HG03342 (cell line): ENCODE data around the gene SORL1-AS1.

ENCODE experiments used
- ATAC-seq: cut with Tn5 transposase; IDR thresholded peaks from one replicate; pipeline ENCODE4 v1.9.1; 2021; ENCODE audit warnings: mild to moderate bottlenecking, moderate library complexity; ENCODE audit not compliant: unreplicated experiment

Gene SORL1-AS1

DNA sequence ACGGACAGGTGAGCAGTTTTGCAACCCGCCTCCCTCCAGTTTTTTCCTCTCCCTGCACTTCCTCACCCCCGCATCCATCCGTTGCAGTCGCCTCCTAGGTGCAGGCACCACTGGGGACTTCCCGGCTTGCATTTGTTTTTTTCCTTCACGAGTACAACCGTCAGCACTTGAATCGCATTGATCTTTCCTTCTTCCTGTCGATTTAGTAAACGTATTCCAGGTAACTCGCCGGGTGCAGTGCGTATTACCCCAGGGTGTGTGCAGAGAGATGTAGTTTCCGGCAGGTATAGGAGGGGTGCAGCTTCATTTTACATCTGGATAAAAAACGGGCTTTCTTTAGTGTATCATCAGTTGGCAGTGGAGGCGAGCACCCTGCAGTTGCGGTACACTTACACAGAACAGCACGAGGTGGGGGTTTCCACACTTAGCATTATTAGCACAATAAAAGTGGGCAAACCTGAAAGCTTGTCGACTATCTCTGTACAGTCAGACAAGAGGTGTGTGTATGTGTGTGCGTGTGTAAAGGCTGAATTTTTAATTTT, at the start of gene SORL1-AS1:
Gene SORL1-AS1 (minus strand): TSS at position 359 of the 542 bp plus-strand sequence.
- peak; percentile 16 for ATAC-seq

DNA sequence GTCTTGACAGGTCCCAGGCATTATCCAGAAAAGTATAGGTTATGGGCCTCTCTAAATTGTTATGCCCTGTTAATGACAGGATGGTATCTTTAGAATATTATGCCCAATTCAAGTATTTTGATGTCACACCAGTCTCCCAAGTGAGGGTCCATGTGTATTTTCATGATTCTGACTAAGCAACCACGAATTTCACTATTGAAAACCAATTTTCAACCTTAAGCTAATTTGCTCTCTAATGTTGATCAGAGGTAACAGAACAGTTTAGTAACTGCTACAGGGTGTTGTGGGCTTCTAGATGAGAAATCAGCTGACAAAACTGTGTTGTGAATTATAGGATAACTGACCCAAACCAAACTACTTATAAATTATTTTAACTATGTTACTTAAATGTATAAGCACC, 48.0 kb upstream of the SORL1-AS1 start:
- ATAC-seq: no peak

- no peak for ATAC-seq
Measured at GRCh38 chr11:121500275-121500674, 47.5 kb upstream of the SORL1-AS1 start.

- no peak for ATAC-seq
Measured at GRCh38 chr11:121499405-121499804, 46.6 kb upstream of the SORL1-AS1 start.

DNA sequence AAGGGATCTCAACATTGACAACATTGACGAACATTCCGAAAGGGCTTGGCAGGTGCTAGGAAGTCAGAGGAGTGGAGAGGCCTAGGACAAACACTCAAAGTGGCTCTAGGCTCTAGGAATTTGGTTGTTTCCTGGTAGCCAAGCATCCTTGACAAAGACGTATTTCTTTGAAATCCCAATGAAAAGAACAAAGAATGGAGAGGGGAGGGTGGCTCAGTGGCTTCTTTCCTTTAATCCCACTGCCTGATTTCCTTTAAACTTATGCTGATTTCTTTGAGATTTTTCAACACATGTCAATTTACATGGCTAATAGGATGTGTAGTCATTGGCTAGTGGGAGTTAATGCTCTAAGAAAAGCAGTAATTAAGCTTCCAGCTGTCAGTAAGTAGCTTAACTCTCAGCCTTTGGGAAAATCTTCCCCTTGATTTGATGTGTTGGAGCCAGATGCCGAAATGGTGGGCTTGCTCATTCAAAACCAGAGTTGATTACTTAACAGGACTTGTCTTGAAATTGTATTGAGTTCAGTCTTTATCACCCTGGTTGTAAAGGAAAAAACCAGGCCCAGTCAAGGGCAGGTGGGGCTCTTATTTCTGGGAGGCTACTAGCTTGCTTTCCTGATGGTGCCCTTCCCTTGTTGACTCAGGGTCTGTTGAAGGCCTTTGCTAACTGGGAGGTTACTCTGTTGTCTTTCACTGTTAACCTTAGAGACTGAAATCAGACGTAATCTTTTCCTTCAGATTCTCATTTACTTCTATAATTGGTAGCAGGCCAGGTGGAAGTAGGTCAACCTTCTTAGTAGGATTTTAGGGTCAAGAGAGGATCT, 44.6 kb upstream of the SORL1-AS1 start:
- no peak for ATAC-seq

- peak; percentile 62 for ATAC-seq
Measured at GRCh38 chr11:121494355-121495099, 41.8 kb upstream of the SORL1-AS1 start.

DNA sequence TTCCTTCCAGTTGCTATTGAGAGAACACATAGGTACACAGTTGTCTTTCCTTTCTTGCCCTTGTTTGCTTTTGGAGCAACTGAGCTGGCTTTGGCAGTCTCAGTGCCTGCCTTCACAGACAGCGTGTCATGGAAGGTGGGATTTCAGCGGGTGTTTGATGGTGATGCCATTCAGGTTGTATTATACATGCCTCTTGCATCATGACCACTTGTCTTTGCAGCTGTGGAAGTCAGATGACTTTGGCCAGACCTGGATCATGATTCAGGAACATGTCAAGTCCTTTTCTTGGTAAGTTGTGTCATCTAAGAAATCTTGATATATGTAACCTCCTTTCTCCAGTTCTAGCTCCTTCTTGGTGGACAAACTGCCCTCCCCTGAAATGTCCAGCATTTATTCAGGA, 37.1 kb upstream of the SORL1-AS1 start:
- ATAC-seq: no peak

DNA sequence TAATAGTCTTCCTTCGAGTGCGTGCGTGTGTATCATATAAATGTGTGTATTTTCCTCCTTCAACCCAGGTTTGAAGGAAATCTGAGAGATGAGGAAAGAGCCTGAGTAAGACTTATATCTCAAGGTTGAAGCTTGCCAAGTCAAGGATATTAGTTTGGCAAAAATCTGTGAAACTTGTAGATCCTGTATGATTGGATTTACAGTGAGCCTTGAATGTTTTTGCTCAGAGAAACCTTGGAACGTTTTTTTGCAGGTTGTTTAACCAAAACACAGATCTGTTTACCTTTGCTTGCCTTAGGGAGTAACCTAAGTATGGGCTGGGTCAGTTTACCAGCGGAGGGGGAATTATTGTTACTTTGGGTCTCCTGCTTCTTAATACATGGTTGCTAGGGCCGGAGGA, 35.9 kb upstream of the SORL1-AS1 start:
- ATAC-seq: no peak

DNA sequence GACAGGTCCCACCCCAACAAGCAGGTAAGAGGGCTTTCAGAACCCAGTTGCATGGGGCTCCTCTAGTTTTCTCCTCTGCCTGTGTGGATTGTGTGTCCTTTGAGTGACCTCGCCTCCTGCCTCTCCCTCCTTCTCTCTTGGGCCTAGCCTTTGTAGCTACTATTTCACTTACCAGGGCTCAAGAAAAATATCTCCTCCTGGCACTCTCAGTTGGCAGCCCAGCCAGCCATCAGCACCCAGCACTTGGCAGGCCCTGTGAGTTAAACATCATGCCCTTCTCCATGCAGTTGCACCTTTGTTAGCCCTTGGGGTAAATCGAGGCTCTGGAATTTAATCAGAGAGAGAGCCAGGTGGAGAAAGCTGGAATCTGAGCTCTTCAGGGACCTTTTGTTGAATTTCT, 35.4 kb upstream of the SORL1-AS1 start:
- ATAC-seq: no peak

DNA sequence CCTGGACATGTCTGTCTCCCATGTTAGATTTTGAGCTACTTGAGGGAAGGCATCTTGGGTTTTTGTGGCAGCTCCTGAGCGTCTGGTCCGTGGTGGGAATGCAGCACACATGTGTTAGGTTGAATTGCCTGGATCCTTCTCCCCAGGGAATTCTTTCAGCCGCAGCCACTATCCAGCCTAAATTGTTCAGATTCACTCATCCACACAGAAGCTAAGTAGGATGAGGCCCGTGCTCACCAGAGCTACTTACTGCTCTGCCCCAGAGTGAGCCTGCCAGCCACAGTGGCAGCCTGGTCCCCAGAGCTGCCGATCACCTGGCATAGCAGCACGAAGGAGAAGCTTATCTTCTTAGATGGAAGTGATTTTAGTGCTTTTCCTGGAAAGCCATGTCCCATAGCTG, 34.4 kb upstream of the SORL1-AS1 start:
- ATAC-seq: no peak

GRCh38 chr11:121486054-121486453, 33.3 kb upstream of the SORL1-AS1 start:
- no peak for ATAC-seq

- ATAC-seq: no peak
Measured at GRCh38 chr11:121485216-121485615, 32.4 kb upstream of the SORL1-AS1 start.

DNA sequence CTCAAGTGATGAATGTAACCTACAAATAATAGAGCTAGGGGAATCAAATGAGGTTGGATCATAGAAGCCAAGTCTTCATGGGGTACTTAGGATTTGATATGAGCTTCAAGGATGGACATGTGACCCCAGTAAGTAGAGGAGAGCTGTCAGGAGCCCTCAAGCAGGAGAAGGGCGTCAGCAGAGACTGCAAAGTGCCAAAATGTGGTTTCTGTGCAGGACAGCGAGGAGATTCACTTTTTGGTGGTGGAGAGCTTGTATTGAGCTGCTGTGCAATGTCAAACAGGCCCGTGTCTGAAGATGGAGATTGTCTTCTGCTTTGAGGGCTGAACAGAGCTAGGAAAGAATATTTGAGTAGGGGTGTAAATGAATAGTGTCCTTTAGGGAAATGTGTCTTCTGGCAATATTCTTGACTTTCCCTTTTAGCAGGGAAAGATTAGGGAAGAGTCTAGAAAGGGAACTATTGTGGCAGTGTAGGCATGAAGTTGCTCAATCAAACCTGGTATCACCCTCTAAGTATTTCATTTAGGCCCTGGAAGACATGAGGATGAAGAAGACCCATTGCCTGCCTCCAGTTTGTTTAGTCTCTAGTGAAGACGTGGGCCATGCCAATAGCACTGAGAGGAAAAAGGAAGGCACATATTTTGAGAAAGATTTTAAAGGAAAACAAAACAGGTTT, 31.2 kb upstream of the SORL1-AS1 start:
- no peak for ATAC-seq

DNA sequence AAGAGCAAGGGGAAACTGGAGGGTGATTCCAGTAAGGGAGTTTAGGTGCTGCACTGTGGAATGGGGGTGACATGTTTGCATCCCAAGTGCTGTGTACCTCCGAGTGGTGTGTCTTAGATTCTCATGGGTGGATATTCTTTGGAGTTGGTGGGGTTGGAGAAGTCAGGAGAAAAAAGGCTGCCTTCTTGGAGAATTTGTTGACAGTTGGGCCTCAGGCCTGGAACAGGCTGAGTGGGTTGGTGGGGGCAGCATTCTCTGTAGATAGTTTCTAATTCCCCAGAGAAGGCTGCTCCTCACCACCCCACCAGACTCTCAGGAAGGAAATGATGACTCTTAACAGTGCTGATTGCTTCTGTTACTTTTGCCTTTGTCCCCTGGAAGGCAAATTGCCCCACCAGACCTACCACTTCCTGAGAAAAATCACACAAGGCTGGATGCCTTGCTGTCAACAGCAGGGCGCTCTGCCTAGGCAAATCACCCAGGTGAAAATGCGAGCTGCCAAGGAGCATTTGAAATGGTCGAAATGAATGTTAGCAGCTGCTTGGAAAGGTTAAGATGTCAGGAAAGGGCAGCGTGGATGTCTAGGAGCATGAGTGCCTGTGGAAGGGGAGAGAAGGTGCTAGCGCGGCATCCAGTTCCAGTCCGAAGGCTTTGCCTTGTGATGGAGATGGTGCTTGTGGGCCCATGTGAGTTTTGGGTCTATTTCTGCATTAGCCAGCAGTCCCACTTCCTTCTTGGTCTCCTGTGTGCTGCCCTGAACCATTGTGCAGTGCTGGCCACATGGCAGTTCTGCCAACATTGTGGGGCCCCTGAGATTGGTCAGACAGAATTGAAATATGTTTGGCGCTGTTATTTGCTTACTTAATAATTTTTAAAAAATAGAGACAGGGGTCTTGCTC, 29.7 kb upstream of the SORL1-AS1 start:
- peak; percentile 70 for ATAC-seq

DNA sequence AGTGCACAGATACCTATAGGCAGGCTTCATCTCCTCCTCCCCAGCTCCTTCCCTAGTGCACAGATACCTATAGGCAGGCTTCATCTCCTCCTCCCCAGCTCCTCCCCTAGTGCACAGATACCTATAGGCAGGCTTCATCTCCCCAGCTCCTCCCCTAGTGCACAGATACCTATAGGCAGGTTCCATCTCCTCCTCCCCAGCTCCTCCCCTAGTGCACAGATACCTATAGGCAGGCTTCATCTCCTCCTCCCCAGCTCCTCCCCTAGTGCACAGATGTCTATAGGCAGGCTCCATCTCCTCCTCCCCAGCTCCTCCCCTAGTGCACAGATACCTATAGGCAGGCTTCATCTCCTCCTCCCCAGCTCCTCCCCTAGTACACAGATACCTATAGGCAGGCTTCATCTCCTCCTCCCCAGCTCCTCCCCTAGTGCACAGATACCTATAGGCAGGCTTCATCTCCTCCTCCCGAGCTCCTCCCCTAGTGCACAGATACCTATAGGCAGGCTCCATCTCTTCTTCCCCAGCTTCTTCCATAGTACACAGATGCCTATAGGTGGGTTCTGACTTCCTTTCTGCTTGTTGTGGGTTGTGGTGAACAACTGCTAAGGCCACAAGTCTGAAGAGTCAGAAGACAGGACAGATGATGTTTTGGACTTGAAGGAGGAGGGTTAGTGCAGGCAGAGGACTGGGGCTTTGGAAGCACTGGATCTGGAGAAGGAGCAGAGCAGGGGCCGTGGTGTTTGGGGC, 28.9 kb upstream of the SORL1-AS1 start:
- peak; percentile 47 for ATAC-seq

DNA sequence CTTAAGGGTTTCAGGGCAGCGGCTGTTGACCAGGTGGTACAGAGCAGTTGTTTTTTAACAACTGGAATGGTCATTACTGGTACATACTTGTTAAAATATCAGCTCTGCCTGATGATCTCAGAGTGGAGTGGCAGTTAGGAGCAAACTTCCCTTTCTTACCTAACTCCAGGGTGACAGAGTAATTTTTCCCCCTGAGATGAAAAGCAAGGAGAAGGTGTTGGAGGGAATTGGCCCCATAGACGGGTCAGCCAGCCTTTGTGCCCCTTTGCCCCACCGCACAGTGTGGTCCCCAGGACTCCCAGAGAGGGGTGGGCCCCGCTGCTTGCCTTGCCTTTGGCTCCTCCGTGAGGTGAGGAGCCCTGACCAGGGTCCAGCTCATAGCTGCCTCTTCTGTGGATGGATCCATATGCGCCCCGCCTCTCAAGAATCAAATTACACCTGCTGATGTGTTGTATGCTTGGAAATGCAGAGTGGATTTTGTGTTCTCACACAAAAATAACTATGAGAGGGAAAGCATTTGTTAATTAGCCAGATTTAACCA, 27.0 kb upstream of the SORL1-AS1 start:
- ATAC-seq: no peak

DNA sequence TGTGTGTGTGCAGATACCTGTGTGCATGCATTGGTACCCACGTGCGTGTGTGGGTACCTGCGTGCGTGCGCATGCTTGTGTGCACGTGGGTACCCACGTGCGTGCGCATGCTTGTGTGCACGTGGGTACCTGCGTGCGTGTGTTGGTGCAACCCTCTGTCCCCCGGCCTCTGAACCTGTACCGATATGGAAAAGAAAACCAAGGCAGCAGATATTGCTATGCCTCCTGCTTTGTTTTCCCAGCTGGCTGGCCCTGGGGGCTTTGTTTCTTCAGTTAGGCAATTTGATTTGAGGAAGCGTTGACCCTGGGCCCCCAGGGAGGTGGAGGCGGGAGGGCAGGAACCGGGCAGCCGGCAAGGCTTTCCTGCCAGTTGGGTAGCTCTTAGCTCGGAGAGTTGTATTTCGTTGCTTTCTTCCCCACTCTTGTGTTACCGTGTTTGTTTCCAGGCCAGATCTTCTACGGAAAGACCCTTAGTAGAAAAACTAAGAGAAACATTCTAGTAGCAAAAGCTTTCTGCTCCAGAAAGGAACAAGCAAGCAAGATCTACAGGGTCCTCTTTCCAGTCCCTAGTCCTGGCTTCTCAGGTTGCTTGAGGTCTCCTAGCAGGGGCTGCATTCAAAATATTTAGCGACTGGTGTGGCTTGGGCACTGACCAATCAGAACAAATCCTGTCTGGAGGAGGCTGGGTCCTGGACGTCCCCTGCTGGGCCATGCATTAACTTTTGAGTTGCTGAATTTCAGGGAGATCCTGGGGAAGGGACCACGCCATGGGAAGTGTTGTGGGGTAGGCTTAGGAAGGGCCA, 26.3 kb upstream of the SORL1-AS1 start:
- no peak for ATAC-seq

DNA sequence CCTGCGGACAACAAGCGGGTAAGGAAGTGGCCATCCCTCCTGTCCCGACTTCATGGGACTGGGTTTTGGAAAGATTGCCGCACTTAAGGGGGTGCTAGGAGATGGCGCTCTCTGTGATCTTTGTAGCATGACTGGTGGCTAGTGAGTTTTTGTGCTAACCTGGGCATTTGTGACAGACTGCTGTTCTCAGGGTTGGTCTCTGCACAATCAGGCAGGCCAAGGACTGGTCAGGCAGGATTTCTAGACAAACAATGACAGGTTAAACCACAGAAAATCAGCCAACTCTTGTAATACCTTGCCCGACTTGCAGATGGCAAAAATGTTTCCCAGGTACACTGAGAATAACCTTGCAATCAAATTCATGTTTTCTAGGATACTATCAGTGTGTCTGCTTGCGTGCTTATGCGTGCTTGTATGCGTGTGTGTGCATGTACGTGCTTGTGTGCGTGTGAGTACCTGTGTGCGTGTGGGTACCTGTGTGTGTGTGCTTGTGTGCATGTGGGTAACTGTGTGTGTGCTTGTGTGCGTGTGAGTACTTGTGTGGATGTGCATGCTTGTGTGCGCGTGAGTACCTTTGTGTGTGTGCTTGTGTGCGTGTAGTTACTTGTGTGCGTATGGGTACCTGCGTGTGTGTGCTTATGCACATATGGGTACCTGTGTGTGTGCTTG, 25.6 kb upstream of the SORL1-AS1 start:
- no peak for ATAC-seq
